Activated T-cell treated with anti-CD3 and anti-CD28 coated beads for 48 hours (primary cell): ENCODE results near the gene LMO1.

Experiments
- DNase-seq: peaks from one replicate; pipeline ENCODE4 v3.0.0-alpha.2; 2020; ENCODE audit warnings: low read depth

LMO1 gene

GRCh38 chr11:8242499-8243280, 21.0 kb downstream of the LMO1 start:
- DNase-seq, result no peak

- DNase-seq, result no peak
These were observed 21.6 kb downstream of the LMO1 start for GRCh38 chr11:8242118-8242475.

GRCh38 chr11:8241373-8242117, 22.1 kb downstream of the LMO1 start:
- no peak for DNase-seq

GRCh38 chr11:8239536-8240228, 24.0 kb downstream of the LMO1 start:
- DNase-seq, result no peak

- no peak for DNase-seq
These were observed 24.6 kb downstream of the LMO1 start for GRCh38 chr11:8239040-8239439.

- no peak for DNase-seq
These were observed 26.2 kb downstream of the LMO1 start for GRCh38 chr11:8237453-8237852.

- no peak for DNase-seq
These were observed 27.8 kb downstream of the LMO1 start for GRCh38 chr11:8235925-8236324.

GRCh38 chr11:8234910-8235309, 28.8 kb downstream of the LMO1 start:
- DNase-seq, result no peak

- DNase-seq, result no peak
These were observed 29.3 kb downstream of the LMO1 start for GRCh38 chr11:8234425-8234821.

- no peak for DNase-seq
These were observed 29.8 kb downstream of the LMO1 start for GRCh38 chr11:8233691-8234424.

- no peak for DNase-seq
These were observed 30.6 kb downstream of the LMO1 start for GRCh38 chr11:8232849-8233606.

- no peak for DNase-seq
These were observed 31.3 kb downstream of the LMO1 start for GRCh38 chr11:8232414-8232813.

GRCh38 chr11:8231979-8232378, 31.7 kb downstream of the LMO1 start:
- DNase-seq, result no peak

GRCh38 chr11:8230921-8231847, 32.5 kb downstream of the LMO1 start:
- no peak for DNase-seq

- no peak for DNase-seq
These were observed 33.4 kb downstream of the LMO1 start for GRCh38 chr11:8230178-8230859.

- DNase-seq, result no peak
These were observed 34.1 kb downstream of the LMO1 start for GRCh38 chr11:8229299-8230177.

GRCh38 chr11:8228231-8228630, 35.4 kb downstream of the LMO1 start:
- DNase-seq, result no peak
